ENCODE results near the gene LDLR.
"Not testable (repeated sequence)": the region's sequence is repeated elsewhere in the genome, so short reads cannot be mapped to it uniquely, and the experiment has no call there.

Gene LDLR

GRCh38 chr19:11106477-11106876, 17.2 kb downstream of the LDLR start:
- DNase-seq, result no peak

GRCh38 chr19:11108746-11109145, 19.5 kb downstream of the LDLR start:
- no peak for DNase-seq

DNA sequence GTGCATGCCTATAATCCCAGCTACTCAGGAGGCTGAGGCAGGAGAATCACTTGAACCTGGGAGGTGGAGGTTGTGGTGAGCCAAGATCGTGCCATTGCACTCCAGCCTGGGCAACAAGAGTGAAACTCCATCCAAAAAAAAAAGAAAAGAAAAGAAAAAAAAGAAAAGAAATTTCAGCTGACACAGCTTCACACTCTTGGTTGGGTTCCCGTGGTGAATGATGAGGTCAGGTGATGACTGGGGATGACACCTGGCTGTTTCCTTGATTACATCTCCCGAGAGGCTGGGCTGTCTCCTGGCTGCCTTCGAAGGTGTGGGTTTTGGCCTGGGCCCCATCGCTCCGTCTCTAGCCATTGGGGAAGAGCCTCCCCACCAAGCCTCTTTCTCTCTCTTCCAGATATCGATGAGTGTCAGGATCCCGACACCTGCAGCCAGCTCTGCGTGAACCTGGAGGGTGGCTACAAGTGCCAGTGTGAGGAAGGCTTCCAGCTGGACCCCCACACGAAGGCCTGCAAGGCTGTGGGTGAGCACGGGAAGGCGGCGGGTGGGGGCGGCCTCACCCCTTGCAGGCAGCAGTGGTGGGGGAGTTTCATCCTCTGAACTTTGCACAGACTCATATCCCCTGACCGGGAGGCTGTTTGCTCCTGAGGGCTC, 22.0 kb downstream of the LDLR start:
- no peak for DNase-seq

DNA sequence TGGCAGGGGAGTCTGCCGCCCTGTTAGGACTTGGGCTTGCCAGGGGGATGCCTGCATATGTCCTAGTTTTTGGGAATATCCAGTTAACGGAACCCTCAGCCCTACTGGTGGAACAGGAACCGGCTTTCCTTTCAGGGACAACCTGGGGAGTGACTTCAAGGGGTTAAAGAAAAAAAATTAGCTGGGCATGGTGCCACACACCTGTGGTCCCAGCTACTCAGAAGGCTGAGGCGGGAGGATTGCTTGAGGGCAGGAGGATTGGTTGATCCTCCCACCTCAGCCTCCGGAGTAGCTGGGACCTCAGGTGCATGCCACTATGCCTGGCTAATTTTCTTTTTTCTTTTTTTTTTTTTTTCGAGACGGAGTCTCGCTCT, 22.5 kb downstream of the LDLR start:
- no peak for DNase-seq

GRCh38 chr19:11113140-11113708, 24.0 kb downstream of the LDLR start:
- DNase-seq, result no peak

- no peak for DNase-seq
These were observed 25.8 kb downstream of the LDLR start for GRCh38 chr19:11115042-11115441.

- no peak for DNase-seq
These were observed 26.7 kb downstream of the LDLR start for GRCh38 chr19:11115895-11116446.

GRCh38 chr19:11116507-11116906, 27.2 kb downstream of the LDLR start:
- no peak for DNase-seq

- not testable (repeated sequence) for DNase-seq
These were observed 32.7 kb downstream of the LDLR start for GRCh38 chr19:11121963-11122362.

DNA sequence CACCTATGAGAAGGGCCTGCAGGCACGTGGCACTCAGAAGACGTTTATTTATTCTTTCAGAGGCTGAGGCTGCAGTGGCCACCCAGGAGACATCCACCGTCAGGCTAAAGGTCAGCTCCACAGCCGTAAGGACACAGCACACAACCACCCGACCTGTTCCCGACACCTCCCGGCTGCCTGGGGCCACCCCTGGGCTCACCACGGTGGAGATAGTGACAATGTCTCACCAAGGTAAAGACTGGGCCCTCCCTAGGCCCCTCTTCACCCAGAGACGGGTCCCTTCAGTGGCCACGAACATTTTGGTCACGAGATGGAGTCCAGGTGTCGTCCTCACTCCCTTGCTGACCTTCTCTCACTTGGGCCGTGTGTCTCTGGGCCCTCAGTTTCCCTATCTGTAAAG, 33.9 kb downstream of the LDLR start:
- no peak for DNase-seq

DNA sequence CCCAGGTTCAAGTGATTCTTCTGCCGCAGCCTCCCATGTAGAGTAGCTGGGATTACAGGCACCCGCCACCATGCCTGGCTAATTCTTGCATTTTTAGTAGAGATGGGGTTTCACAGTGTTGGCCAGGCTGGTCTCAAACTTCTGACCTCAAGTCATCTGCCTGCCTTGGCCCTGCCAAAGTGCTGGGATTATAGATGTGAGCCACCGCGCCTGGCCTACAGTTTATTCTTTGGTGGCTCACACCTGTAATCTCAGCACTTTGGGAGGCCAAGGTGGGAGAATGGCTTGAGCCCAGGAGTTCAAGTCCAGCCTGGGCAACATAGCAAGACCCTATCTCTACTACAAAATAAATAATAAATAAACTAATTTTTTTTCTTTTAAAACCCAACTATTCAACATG, 34.9 kb downstream of the LDLR start:
- DNase-seq, result not testable (repeated sequence)

DNA sequence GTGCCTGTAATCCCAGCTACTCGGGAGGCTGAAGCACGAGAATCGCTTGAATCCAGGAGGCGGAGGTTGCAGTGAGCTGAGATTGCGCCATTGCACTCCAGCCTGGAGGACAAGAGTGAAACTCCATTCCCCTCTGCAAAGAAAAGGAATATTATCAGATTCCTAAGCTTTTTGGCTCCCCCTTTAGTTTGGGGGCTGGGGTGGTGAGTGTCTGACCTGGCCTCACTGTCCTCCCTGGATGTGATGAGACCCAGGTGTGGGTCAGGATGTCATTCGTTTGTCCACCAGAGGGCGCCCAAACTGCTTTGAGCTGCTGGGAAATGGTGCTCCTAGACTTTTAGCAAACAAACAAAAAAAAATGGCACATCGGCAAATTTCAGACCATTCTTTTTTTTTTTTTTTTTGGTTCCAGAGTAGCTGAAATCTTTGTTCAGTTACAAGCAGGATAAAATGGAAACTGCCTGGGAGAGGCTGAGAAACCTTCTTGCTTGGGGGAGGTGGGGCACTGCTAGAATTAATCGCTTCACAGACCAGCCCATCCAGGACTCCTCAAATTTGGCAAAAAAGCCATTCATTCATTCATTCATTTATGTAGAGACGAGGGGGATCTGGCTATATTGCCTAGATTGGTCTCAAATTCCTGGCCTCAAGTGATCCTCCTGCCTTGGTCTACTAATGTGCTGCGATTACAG, 36.9 kb downstream of the LDLR start:
- DNase-seq, result peak; percentile 80

GRCh38 chr19:11127905-11128304, 38.6 kb downstream of the LDLR start:
- no peak for DNase-seq

GRCh38 chr19:11130824-11131455, 41.7 kb downstream of the LDLR start:
- peak; percentile 67 for DNase-seq

GRCh38 chr19:11131471-11131870, 42.2 kb downstream of the LDLR start:
- DNase-seq, result no peak

- DNase-seq, result no peak
These were observed 47.3 kb downstream of the LDLR start for GRCh38 chr19:11136400-11137101.

GRCh38 chr19:11137542-11138384, 48.5 kb downstream of the LDLR start:
- DNase-seq, result peak; percentile 46

DNA sequence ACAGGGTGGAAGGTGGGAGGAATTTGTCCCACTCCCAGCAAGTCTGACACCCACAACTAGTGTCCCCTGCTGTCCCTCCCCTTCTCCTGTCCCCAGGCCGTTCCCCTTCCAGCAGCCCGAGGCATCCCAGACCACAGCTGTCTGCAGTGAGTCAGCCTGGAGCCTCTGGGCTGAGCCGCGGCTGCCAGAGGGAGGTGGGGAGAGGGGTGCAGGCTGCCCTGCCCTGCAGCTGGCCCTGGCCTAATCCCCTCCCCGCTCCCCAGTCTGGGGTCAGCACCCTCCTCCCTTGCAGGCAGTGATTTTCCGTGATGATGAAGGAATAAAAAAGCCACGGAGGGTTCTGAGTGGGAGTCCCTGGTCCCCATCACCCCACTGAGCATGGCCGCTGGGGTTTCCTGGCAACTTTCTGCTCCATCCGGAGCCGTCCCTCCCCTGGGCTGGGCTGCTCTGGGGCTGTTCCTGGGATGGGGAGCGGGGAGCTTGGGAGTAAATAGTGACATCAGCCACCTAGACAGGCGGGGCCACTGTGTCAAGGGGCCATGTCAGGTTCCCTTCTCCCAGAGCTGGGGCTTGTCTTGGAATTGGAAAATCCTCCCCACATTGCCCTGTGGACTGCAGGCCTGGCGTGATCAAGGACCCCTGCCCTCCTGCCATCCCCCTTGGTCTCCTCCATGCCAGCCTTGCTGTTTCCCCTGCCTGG, 49.5 kb downstream of the LDLR start:
- no peak for DNase-seq

- not testable (repeated sequence) for DNase-seq
These were observed 50.8 kb downstream of the LDLR start for GRCh38 chr19:11140023-11140538.

DNA sequence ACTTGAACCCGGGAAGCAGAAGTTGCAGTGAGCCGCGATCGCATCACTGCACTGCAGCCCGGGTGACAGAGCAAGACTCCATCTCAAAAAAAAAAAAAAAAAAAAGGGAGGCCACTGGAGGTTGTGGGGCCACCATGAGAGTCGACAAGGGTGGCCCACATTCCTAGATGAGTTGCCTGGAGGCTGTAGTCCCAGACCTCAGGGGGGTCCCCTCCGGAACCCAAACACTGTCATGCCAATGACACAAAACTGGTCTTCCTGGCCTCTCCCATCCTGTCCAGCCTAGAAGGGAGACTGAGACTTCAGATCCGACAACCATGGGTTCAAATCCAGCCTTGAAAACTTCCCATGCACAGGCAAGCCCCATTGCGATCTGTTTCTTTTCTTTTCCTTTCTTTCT, 51.6 kb downstream of the LDLR start:
- DNase-seq, result no peak

DNA sequence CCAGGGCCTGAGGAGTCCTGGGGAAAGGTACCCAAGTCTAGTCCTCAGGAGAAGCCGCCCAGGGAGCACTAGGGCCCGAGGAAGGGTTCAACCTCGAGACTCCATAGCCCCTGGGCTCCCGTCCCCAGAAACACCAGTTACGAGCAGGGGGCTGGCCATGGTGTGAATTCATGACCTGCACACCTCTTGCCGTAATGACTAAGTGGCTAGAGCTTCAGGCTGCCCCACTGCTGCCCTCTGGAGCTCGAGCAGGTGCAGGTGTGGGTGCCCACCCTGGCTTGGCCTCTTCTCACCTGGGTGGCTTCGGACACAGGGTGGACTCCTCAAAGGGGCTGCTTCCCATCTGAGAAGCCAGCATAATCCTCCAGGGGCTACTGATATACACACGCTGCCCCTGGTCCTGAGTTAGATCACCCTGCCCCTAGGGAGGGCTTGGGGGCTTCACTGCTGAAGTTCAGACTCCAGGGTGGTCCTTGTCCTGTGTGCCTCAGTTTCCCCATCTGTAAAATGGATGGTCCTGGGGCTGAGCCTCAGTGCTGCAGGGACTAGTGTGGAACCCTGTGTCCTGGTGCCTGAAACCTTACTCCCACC, 52.8 kb downstream of the LDLR start:
- DNase-seq, result no peak

Measured in T-helper 9 cell (primary cell).